ENCODE measurements around the gene FA2H. TPM values are rescaled to one million over a fixed set of nuclear protein-coding genes. Genes with fewer than 3 reads are reported as not detected.

Gene FA2H
- polyA plus RNA-seq, 1 experiment = not detected

GRCh38 chr16:74721716-74722115 is 52.9 kb downstream of the FA2H start:
- DNase-seq (ENCODE audit: low read depth, low spot score) = no peak

GRCh38 chr16:74720579-74720978 is 54.0 kb downstream of the FA2H start:
- TF ChIP-seq CTCF (IDR thresholded peaks at IDR 0.05; ENCODE audit: low read depth, low read length) = no peak
- peaks cover 3% of the 10 kb centered on the region for H3K27me3 ChIP-seq (ENCODE audit: control insufficient read depth, insufficient read depth, low read length)
- CTCF ChIA-PET = interaction anchor here (0.6 kb wide), 1 partner anchor 69 kb away, joined by 3 read pairs; no protein-coding TSS in a partner anchor
- H3K27ac ChIP-seq (ENCODE audit: low read depth, low read length) = no peak overlapping the region
- no peak overlapping the region for H3K4me3 ChIP-seq (ENCODE audit: low read depth, low read length)
- no peaks in the 10 kb centered on the region; the same call in 1 of the 2 replicates for H3K9me3 ChIP-seq (ENCODE audit: control insufficient read depth, insufficient read depth, low read length)
- no peak for DNase-seq (ENCODE audit: low read depth, low spot score)
- POLR2A ChIA-PET = interaction anchor here (0.6 kb wide), 1 partner anchor 396 kb away, joined by 3 read pairs; no protein-coding TSS in a partner anchor

More at GRCh38 chr16:74721716-74722115, 52.9 kb downstream of the FA2H start:
- CTCF ChIA-PET = no interaction called here
- H3K4me3 ChIP-seq (ENCODE audit: low read depth, low read length) = no peak overlapping the region
- no peak overlapping the region for H3K27ac ChIP-seq (ENCODE audit: low read depth, low read length)
- H3K27me3 ChIP-seq (ENCODE audit: control insufficient read depth, insufficient read depth, low read length) = peaks cover 2% of the 10 kb centered on the region
- POLR2A ChIA-PET = no interaction called here
- peaks cover 1% of the 10 kb centered on the region for H3K9me3 ChIP-seq (ENCODE audit: control insufficient read depth, insufficient read depth, low read length)
- no peak for TF ChIP-seq CTCF (IDR thresholded peaks at IDR 0.05; ENCODE audit: low read depth, low read length)

DNA sequence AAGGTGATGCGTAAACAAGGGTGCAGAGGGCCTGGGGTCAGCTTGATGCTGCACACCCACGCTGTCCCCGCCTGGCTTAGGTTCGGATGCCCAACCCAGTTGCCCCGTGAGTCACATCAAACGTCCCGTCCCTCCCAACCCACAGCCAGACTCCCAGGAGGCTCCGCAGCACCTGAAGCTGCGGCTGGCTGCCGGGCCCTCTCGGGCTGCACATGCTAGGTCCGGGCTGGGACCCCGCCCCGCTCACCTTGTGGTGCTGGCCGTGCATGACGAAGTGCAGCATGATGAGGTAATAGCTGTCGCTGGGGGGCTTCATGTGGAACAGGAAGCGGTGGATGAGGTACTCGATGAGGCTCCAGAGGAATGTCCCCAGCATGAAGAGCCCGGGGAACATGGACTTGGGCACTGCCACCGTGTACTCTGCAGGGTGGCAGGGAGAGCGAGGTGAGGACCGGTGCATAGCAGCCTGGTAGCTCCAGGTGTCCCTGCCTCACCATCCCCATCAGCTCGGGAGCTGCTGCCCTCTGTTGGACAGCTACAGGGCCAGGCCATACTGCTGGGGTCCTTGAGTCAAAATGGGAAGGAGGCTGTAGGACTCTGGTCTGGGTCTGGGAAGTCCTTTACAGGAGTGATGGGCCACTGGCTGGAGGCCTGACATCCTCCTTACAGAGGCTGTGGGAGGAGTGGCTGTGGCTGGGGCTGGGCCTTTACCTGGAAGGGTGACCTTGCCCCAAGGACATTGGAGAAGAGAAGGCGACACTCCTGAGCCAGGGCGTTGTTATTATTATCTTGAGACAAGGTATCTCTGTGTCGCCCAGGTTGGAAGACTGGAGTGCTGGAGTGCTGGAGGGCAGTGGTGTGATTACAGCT is 55.6 kb downstream of the FA2H start:
- Histone ChIP-seq H3K27me3 (ENCODE audit: control insufficient read depth, insufficient read depth, low read length) (peaks cover 3% of the 10 kb centered on the region), H3K9me3 (ENCODE audit: control insufficient read depth, insufficient read depth, low read length) (no peaks in the 10 kb centered on the region; the same call in 1 of the 2 replicates), H3K4me3 (ENCODE audit: low read depth, low read length) (no peak overlapping the region), H3K27ac (ENCODE audit: low read depth, low read length) (no peak overlapping the region)
- DNase-seq (ENCODE audit: low read depth, low spot score) = no peak
- TF ChIP-seq CTCF (IDR thresholded peaks at IDR 0.05; ENCODE audit: low read depth, low read length) = no peak
- CTCF ChIA-PET = interaction anchor here (0.9 kb wide), 1 partner anchor 144 kb away, joined by 4 read pairs; no protein-coding TSS in a partner anchor
- POLR2A ChIA-PET = no interaction called here

GRCh38 chr16:74718140-74718539 is 56.5 kb downstream of the FA2H start:
- ChIA-PET POLR2A (no interaction called here), CTCF (no interaction called here)
- Histone ChIP-seq H3K27me3 (ENCODE audit: control insufficient read depth, insufficient read depth, low read length) (peaks cover 3% of the 10 kb centered on the region), H3K27ac (ENCODE audit: low read depth, low read length) (no peak overlapping the region), H3K9me3 (ENCODE audit: control insufficient read depth, insufficient read depth, low read length) (no peaks in the 10 kb centered on the region; the same call in 1 of the 2 replicates), H3K4me3 (ENCODE audit: low read depth, low read length) (no peak overlapping the region)
- no peak for DNase-seq (ENCODE audit: low read depth, low spot score)
- TF ChIP-seq CTCF (IDR thresholded peaks at IDR 0.05; ENCODE audit: low read depth, low read length) = no peak

DNA sequence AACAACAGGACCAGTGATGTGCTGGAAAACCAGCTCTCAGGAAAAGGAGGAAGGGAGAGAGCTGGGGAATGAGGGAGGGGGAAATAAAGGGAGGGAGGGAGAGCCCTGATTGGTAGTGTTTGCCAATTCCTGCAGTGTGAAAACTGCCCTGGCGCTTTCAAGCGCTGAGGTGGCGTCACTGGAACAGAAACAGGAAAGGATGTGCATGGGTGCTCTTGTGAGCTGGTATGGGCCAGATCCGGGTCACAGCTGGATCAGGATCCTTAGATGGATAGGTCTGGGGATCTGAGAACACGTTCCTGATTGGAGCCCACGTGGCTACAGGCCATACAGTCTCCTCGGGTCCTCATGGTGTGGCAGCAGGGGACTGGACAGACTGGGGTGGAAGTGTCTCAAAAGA is 57.3 kb downstream of the FA2H start:
- Histone ChIP-seq H3K4me3 (ENCODE audit: low read depth, low read length) (no peak overlapping the region), H3K9me3 (ENCODE audit: control insufficient read depth, insufficient read depth, low read length) (no peaks in the 10 kb centered on the region; the same call in 1 of the 2 replicates), H3K27ac (ENCODE audit: low read depth, low read length) (no peak overlapping the region), H3K27me3 (ENCODE audit: control insufficient read depth, insufficient read depth, low read length) (peaks cover 3% of the 10 kb centered on the region)
- DNase-seq (ENCODE audit: low read depth, low spot score) = no peak
- ChIA-PET CTCF (interaction anchor here (8.5 kb wide), 1 partner anchor 146 kb away, joined by 208 read pairs; no protein-coding TSS in a partner anchor), POLR2A (no interaction called here)
- TF ChIP-seq CTCF (IDR thresholded peaks at IDR 0.05; ENCODE audit: low read depth, low read length) = no peak

Measured in AG04450 (cell line).